ENCODE measurements around the gene GNG8. TPM values are rescaled to one million over a fixed set of nuclear protein-coding genes. Genes with fewer than 3 reads are reported as not detected.

The GNG8 gene
- polyA plus RNA-seq, 1 of the 3 experiments (the other 2 are of a cell fraction): not detected

- H3K4me3 ChIP-seq (ENCODE audit: low read depth in 2 of 2, low read length in 1 of 2): no peak overlapping the region
- peak; percentile 17 for DNase-seq
- no peaks in the 10 kb centered on the region for H3F3A ChIP-seq (replicated peaks; ENCODE audit: insufficient read depth)
- no peaks in the 10 kb centered on the region for H3K27me3 ChIP-seq (ENCODE audit: insufficient read depth)
- H3K9me3 ChIP-seq: no peaks in the 10 kb centered on the region
- H3K9me2 ChIP-seq: no peaks in the 10 kb centered on the region
- peak overlapping the region in 1 of 2 experiments; percentile 39; a peak in 1 of 4 replicates for H3K27ac ChIP-seq (ENCODE audit: low read depth in 2 of 2, low read length in 1 of 2)
- ChIA-PET POLR2A (interaction anchor here (1.1 to 1.4 kb wide), 2 partner anchors 14 to 26 kb away, joined by 3 to 5 read pairs; no protein-coding TSS in a partner anchor), CTCF (interaction anchor here (0.6 to 23.7 kb wide), 7 partner anchors 11 to 110 kb away, joined by 3 to 471 read pairs (median 4); partner anchors contain the start of gene DACT3)
- peaks cover 57% of the 10 kb centered on the region for H3K79me2 ChIP-seq (ENCODE audit: insufficient read depth)
- peaks cover 19 to 47% of the 10 kb centered on the region in 2 experiments for H3K36me3 ChIP-seq (replicated peaks in 1 of 2; ENCODE audit: control insufficient read depth in 1 of 2, insufficient read depth in 2 of 2, low read length in 1 of 2)
- H3K4me2 ChIP-seq: no peak overlapping the region
- H3K4me1 ChIP-seq (ENCODE audit: control insufficient read depth in 1 of 2, insufficient read depth in 2 of 2, low read depth in 1 of 2, low read length in 1 of 2): peaks cover 19 to 44% of the 10 kb centered on the region in 2 experiments
- H4K20me1 ChIP-seq (ENCODE audit: insufficient read depth): peaks cover 40% of the 10 kb centered on the region
- no peak overlapping the region for H2AFZ ChIP-seq (ENCODE audit: low read depth)
- TF ChIP-seq CTCF (IDR thresholded peaks at IDR 0.05): no peak
- TF ChIP-seq ELF1 (IDR thresholded peaks at IDR 0.05): no peak
- no peak for TF ChIP-seq RFX5 (IDR thresholded peaks at IDR 0.05; ENCODE audit: low read length)
- TF ChIP-seq FOXJ3 (CRISPR knock-in tag; IDR thresholded peaks at IDR 0.05): no peak
- TF ChIP-seq YY1 (IDR thresholded peaks at IDR 0.05; ENCODE audit: low read depth): no peak
- no peak for TF ChIP-seq NFIC (IDR thresholded peaks at IDR 0.05; ENCODE audit: borderline replicate concordance)
- TF ChIP-seq FOSL2 (IDR thresholded peaks at IDR 0.05; ENCODE audit: borderline replicate concordance, low read depth): no peak
- TF ChIP-seq MXI1 (IDR thresholded peaks at IDR 0.05; ENCODE audit: low read depth, low read length): no peak
- no peak for TF ChIP-seq USF2 (IDR thresholded peaks at IDR 0.05; ENCODE audit: borderline replicate concordance, low read depth, low read length)
- no peak for TF ChIP-seq POLR2AphosphoS5 (IDR thresholded peaks at IDR 0.05; ENCODE audit: low read depth, low read length)
- no peak overlapping the region for H3K9ac ChIP-seq
- 93% methylated on average over 13 of the region's 16 CpGs for WGBS (ENCODE audit: low lambda C conversion rate)
Measured at GRCh38 chr19:46605356-46605821, 30.6 kb downstream of the GNG8 start.

- no peaks in the 10 kb centered on the region for H3F3A ChIP-seq (replicated peaks; ENCODE audit: insufficient read depth)
- no peaks in the 10 kb centered on the region for H3K9me2 ChIP-seq
- no peak overlapping the region for H3K4me3 ChIP-seq (ENCODE audit: low read depth in 2 of 2, low read length in 1 of 2)
- peak overlapping the region in 1 of 2 experiments; percentile 32; a peak in 1 of 4 replicates for H3K27ac ChIP-seq (ENCODE audit: low read depth in 2 of 2, low read length in 1 of 2)
- 84% methylated on average over 7 of the region's 13 CpGs for WGBS (ENCODE audit: low lambda C conversion rate)
- ChIA-PET POLR2A (interaction anchor here (1.0 to 1.4 kb wide), 3 partner anchors 12 to 26 kb away, joined by 3 to 5 read pairs (median 3); no protein-coding TSS in a partner anchor), CTCF (interaction anchor here (0.6 to 23.7 kb wide), 8 partner anchors 11 to 111 kb away, joined by 3 to 471 read pairs (median 4); partner anchors contain the start of gene DACT3)
- peaks cover 19 to 44% of the 10 kb centered on the region in 2 experiments for H3K36me3 ChIP-seq (replicated peaks in 1 of 2; ENCODE audit: control insufficient read depth in 1 of 2, insufficient read depth in 2 of 2, low read length in 1 of 2)
- H3K4me1 ChIP-seq (ENCODE audit: control insufficient read depth in 1 of 2, insufficient read depth in 2 of 2, low read depth in 1 of 2, low read length in 1 of 2): peaks cover 19 to 44% of the 10 kb centered on the region in 2 experiments
- peak; percentile 65 for DNase-seq
- H3K9ac ChIP-seq: no peak overlapping the region
- no peaks in the 10 kb centered on the region for H3K9me3 ChIP-seq
- no peak overlapping the region for H3K4me2 ChIP-seq
- peaks cover 57% of the 10 kb centered on the region for H3K79me2 ChIP-seq (ENCODE audit: insufficient read depth)
- no peak overlapping the region for H2AFZ ChIP-seq (ENCODE audit: low read depth)
- TF ChIP-seq CHD2 (IDR thresholded peaks at IDR 0.05; ENCODE audit: low read length, partially characterized antibody) (peak; percentile 8), FOSL2 (IDR thresholded peaks at IDR 0.05; ENCODE audit: borderline replicate concordance, low read depth) (no peak), RAD21 (IDR thresholded peaks at IDR 0.05; ENCODE audit: low read length) (peak; percentile 19; the same call in 1 of the 2 replicates)
- H4K20me1 ChIP-seq (ENCODE audit: insufficient read depth): peaks cover 40% of the 10 kb centered on the region
- no peaks in the 10 kb centered on the region for H3K27me3 ChIP-seq (ENCODE audit: insufficient read depth)
Measured at GRCh38 chr19:46604781-46605355, 31.1 kb downstream of the GNG8 start.
